GM12878 (cell line): ENCODE results near the gene ANKRD17. TPM values are rescaled to one million over a fixed set of nuclear protein-coding genes. Genes with fewer than 3 reads are reported as not detected.

Experiments
- ETV6 ChIP-seq, 2 experiments: fragments of 450-650 bp in 1 of 2; IDR thresholded peaks in 1 of 2; conservative IDR thresholded peaks in 1 of 2; 2 replicates each; pipeline ENCODE4 v1.6.1; 2014; ENCODE audit warnings: antibody characterized with exemption in 1 of 2, borderline replicate concordance in 1 of 2, low read depth in 1 of 2, mild to moderate bottlenecking in 1 of 2, moderate library complexity in 1 of 2
- MEF2A ChIP-seq: IDR thresholded peaks from 2 replicates; pipeline ENCODE4 v1.6.1; 2011; ENCODE audit warnings: low read depth, mild to moderate bottlenecking, low read length, moderate library complexity; ENCODE audit not compliant: insufficient read depth
- NR2F1 ChIP-seq: fragments of 450-650 bp; conservative IDR thresholded peaks from 2 replicates; pipeline ENCODE4 v1.6.1; 2017; ENCODE audit warnings: mild to moderate bottlenecking
- NRF1 ChIP-seq: conservative IDR thresholded peaks from 2 replicates; pipeline ENCODE4 v1.6.1; 2011; ENCODE audit warnings: mild to moderate bottlenecking, low read depth, low read length, improper control_type of control experiment
- PAX8 ChIP-seq: fragments of 450-650 bp; IDR thresholded peaks from 2 replicates; pipeline ENCODE4 v1.6.1; 2017; ENCODE audit warnings: mild to moderate bottlenecking, moderate library complexity
- TAF1 ChIP-seq: IDR thresholded peaks from 2 replicates; pipeline ENCODE4 v1.6.1; 2011; ENCODE audit warnings: mild to moderate bottlenecking, low read depth, low read length, borderline replicate concordance
- YBX1 ChIP-seq: fragments of 450-650 bp; IDR thresholded peaks from 2 replicates; pipeline ENCODE4 v1.6.1; 2016; ENCODE audit warnings: antibody characterized with exemption
- ZNF622 ChIP-seq: fragments of 450-650 bp; IDR thresholded peaks from 2 replicates; pipeline ENCODE4 v1.6.1; 2017; ENCODE audit warnings: mild to moderate bottlenecking, inconsistent platforms
- polyA plus RNA-seq, 11 experiments: library from polyadenylated mRNA; depleted of rRNA in 4 of 11; unstranded in 6 of 11; stranded (reverse) in 5 of 11; fragments of >200 nt; fragmentation: Nextera tagmentation in 4 of 11; fragmentation: Illumina TruSeq in 1 of 11; extraction: Ambion mirVana in 4 of 11; extraction: Trizol in 1 of 11; gene quantifications; 1 replicate in 1 of 11; 2 replicates in 10 of 11; pipeline versions ENCODE4 v1.2.1 to v1.2.3, GENCODE V29; 2011 to 2016; ENCODE audit warnings: inconsistent platforms in 2 of 11, missing spikeins in 2 of 11, low read depth in 1 of 11
- total RNA-seq, 4 experiments: library from RNA; depleted of rRNA in 3 of 4; stranded (reverse); fragments of >200 nt in 3 of 4; fragmentation: Illumina TruSeq in 1 of 4; extraction: Trizol in 1 of 4; gene quantifications; 2 replicates each; pipeline versions ENCODE4 v1.2.1 to v1.2.3, GENCODE V29; 2013 to 2021
- TF ChIP-seq, protein P1 (sequence below): fragments of 450-650 bp; IDR thresholded peaks from 2 replicates; pipeline ENCODE4 v1.6.1; 2017; ENCODE audit warnings: mild to moderate bottlenecking, moderate library complexity
- TF ChIP-seq, protein P2 (sequence below): fragments of 450-650 bp; IDR thresholded peaks from 2 replicates; pipeline ENCODE4 v1.6.1; 2017; ENCODE audit warnings: mild to moderate bottlenecking
- TF ChIP-seq, protein P3 (sequence below): fragments of 450-650 bp; IDR thresholded peaks from 2 replicates; pipeline ENCODE4 v1.6.1; 2017; ENCODE audit warnings: mild to moderate bottlenecking, moderate library complexity
- TF ChIP-seq, protein P4 (sequence below): fragments of 450-650 bp; IDR thresholded peaks from 2 replicates; pipeline ENCODE4 v1.6.1; 2016; ENCODE audit warnings: mild to moderate bottlenecking

Gene ANKRD17
- total and polyA plus RNA-seq, 10 of the 15 experiments (the other 5 are each of a cell fraction or from before 2014, with no cell fraction given) = 11.7 to 46.5 (median 32.6) TPM

DNA sequence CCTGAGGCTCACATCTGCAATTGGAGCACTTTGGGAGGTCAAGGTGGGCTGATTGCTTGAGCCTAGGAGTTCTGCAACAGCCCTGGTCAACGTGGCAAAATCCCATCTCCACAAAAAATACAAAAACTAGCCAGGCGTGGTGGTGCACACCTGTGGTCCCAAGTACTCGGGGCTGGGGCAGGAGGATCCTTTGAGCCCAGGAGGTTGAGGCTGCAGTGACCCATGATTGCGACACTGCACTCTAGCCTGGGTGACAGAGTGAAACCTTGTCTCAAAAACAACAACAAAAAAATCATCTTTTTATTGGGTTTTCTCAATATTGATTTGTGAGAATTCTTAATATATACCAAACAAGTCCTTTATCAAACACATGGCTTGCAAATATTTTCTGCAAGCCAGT is 64.9 kb downstream of the ANKRD17 start (continued):
- TF ChIP-seq, protein P1, sequence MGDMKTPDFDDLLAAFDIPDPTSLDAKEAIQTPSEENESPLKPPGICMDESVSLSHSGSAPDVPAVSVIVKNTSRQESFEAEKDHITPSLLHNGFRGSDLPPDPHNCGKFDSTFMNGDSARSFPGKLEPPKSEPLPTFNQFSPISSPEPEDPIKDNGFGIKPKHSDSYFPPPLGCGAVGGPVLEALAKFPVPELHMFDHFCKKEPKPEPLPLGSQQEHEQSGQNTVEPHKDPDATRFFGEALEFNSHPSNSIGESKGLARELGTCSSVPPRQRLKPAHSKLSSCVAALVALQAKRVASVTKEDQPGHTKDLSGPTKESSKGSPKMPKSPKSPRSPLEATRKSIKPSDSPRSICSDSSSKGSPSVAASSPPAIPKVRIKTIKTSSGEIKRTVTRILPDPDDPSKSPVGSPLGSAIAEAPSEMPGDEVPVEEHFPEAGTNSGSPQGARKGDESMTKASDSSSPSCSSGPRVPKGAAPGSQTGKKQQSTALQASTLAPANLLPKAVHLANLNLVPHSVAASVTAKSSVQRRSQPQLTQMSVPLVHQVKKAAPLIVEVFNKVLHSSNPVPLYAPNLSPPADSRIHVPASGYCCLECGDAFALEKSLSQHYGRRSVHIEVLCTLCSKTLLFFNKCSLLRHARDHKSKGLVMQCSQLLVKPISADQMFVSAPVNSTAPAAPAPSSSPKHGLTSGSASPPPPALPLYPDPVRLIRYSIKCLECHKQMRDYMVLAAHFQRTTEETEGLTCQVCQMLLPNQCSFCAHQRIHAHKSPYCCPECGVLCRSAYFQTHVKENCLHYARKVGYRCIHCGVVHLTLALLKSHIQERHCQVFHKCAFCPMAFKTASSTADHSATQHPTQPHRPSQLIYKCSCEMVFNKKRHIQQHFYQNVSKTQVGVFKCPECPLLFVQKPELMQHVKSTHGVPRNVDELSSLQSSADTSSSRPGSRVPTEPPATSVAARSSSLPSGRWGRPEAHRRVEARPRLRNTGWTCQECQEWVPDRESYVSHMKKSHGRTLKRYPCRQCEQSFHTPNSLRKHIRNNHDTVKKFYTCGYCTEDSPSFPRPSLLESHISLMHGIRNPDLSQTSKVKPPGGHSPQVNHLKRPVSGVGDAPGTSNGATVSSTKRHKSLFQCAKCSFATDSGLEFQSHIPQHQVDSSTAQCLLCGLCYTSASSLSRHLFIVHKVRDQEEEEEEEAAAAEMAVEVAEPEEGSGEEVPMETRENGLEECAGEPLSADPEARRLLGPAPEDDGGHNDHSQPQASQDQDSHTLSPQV = no peak
- no peak for TF ChIP-seq PAX8
- TF ChIP-seq YBX1 = no peak
- TF ChIP-seq NRF1 = no peak
- TF ChIP-seq, protein P2, sequence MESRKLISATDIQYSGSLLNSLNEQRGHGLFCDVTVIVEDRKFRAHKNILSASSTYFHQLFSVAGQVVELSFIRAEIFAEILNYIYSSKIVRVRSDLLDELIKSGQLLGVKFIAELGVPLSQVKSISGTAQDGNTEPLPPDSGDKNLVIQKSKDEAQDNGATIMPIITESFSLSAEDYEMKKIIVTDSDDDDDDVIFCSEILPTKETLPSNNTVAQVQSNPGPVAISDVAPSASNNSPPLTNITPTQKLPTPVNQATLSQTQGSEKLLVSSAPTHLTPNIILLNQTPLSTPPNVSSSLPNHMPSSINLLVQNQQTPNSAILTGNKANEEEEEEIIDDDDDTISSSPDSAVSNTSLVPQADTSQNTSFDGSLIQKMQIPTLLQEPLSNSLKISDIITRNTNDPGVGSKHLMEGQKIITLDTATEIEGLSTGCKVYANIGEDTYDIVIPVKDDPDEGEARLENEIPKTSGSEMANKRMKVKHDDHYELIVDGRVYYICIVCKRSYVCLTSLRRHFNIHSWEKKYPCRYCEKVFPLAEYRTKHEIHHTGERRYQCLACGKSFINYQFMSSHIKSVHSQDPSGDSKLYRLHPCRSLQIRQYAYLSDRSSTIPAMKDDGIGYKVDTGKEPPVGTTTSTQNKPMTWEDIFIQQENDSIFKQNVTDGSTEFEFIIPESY = no peak
- TF ChIP-seq, protein P3, sequence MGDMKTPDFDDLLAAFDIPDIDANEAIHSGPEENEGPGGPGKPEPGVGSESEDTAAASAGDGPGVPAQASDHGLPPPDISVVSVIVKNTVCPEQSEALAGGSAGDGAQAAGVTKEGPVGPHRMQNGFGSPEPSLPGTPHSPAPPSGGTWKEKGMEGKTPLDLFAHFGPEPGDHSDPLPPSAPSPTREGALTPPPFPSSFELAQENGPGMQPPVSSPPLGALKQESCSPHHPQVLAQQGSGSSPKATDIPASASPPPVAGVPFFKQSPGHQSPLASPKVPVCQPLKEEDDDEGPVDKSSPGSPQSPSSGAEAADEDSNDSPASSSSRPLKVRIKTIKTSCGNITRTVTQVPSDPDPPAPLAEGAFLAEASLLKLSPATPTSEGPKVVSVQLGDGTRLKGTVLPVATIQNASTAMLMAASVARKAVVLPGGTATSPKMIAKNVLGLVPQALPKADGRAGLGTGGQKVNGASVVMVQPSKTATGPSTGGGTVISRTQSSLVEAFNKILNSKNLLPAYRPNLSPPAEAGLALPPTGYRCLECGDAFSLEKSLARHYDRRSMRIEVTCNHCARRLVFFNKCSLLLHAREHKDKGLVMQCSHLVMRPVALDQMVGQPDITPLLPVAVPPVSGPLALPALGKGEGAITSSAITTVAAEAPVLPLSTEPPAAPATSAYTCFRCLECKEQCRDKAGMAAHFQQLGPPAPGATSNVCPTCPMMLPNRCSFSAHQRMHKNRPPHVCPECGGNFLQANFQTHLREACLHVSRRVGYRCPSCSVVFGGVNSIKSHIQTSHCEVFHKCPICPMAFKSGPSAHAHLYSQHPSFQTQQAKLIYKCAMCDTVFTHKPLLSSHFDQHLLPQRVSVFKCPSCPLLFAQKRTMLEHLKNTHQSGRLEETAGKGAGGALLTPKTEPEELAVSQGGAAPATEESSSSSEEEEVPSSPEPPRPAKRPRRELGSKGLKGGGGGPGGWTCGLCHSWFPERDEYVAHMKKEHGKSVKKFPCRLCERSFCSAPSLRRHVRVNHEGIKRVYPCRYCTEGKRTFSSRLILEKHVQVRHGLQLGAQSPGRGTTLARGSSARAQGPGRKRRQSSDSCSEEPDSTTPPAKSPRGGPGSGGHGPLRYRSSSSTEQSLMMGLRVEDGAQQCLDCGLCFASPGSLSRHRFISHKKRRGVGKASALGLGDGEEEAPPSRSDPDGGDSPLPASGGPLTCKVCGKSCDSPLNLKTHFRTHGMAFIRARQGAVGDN = no peak
- TF ChIP-seq, protein P4, sequence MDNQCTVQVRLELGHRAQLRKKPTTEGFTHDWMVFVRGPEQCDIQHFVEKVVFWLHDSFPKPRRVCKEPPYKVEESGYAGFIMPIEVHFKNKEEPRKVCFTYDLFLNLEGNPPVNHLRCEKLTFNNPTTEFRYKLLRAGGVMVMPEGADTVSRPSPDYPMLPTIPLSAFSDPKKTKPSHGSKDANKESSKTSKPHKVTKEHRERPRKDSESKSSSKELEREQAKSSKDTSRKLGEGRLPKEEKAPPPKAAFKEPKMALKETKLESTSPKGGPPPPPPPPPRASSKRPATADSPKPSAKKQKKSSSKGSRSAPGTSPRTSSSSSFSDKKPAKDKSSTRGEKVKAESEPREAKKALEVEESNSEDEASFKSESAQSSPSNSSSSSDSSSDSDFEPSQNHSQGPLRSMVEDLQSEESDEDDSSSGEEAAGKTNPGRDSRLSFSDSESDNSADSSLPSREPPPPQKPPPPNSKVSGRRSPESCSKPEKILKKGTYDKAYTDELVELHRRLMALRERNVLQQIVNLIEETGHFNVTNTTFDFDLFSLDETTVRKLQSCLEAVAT = no peak
- TF ChIP-seq TAF1 = no peak
- TF ChIP-seq NR2F1 = no peak
- no peak for TF ChIP-seq ETV6 (conservative IDR thresholded peaks at IDR 0.05 in 1 of 2, IDR thresholded peaks at IDR 0.05 in 1 of 2; ENCODE audit: borderline replicate concordance in 1 of 2, low read depth in 1 of 2)
- no peak for TF ChIP-seq MEF2A
- no peak for TF ChIP-seq ZNF622
